ENCODE results near the gene TNPO3.
"Not testable (repeated sequence)": the region's sequence is repeated elsewhere in the genome, so short reads cannot be mapped to it uniquely, and the experiment has no call there.

The TNPO3 gene

GRCh38 chr7:129055861-129056464, 1.1 kb upstream of the TNPO3 start:
- in situ Hi-C loops (cut with HindIII; ENCODE audit: low sequenced_read_pairs), result no loop called here
- H3K4me3 ChIP-seq (ENCODE audit: low read depth, low read length), result no peak overlapping the region
- TF ChIP-seq, protein P1, sequence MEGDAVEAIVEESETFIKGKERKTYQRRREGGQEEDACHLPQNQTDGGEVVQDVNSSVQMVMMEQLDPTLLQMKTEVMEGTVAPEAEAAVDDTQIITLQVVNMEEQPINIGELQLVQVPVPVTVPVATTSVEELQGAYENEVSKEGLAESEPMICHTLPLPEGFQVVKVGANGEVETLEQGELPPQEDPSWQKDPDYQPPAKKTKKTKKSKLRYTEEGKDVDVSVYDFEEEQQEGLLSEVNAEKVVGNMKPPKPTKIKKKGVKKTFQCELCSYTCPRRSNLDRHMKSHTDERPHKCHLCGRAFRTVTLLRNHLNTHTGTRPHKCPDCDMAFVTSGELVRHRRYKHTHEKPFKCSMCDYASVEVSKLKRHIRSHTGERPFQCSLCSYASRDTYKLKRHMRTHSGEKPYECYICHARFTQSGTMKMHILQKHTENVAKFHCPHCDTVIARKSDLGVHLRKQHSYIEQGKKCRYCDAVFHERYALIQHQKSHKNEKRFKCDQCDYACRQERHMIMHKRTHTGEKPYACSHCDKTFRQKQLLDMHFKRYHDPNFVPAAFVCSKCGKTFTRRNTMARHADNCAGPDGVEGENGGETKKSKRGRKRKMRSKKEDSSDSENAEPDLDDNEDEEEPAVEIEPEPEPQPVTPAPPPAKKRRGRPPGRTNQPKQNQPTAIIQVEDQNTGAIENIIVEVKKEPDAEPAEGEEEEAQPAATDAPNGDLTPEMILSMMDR (IDR thresholded peaks at IDR 0.05; ENCODE audit: low read depth, low read length, missing control alignments), result no peak
- DNase-seq (ENCODE audit: low read depth), result no peak

DNA sequence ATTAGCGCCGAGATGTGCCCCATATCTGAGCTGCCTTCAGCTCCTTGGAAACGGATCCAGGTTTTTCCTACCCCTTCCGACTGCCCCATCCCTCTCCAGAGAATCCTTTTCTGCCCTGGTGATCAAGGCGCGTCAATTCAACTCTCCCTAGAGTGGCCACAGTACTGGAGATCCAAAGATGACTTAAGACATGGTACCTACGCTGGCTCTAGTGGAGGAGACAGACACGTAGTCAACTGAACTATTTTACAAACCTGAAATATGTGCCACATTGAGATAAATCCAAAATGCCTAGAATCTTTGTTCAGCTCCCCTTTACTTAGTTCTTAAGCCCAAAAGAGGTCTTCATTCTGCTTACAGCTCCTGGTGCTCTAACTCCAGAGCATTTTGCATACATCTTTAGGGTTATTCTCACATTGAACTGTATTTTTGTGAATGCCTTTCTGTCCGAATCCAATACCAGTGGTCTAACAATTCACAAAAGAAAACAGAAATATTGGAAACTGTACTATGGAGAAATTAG, 444 bp upstream of the TNPO3 start:
- TF ChIP-seq, protein P1 (IDR thresholded peaks at IDR 0.05; ENCODE audit: low read depth, low read length, missing control alignments), result no peak
- no peak for DNase-seq (ENCODE audit: low read depth)
- in situ Hi-C loops (cut with HindIII; ENCODE audit: low sequenced_read_pairs), result no loop called here
- peak overlapping the region; percentile 87 for H3K4me3 ChIP-seq (ENCODE audit: low read depth, low read length)

- TF ChIP-seq, protein P1 (IDR thresholded peaks at IDR 0.05; ENCODE audit: low read depth, low read length, missing control alignments), result no peak
- no peak for DNase-seq (ENCODE audit: low read depth)
- peak overlapping the region; percentile 87 for H3K4me3 ChIP-seq (ENCODE audit: low read depth, low read length)
- in situ Hi-C loops (cut with HindIII; ENCODE audit: low sequenced_read_pairs), result no loop called here
These were observed 923 bp downstream of the TNPO3 start for GRCh38 chr7:129053938-129054437.

- in situ Hi-C loops (cut with HindIII; ENCODE audit: low sequenced_read_pairs), result no loop called here
- TF ChIP-seq, protein P1 (IDR thresholded peaks at IDR 0.05; ENCODE audit: low read depth, low read length, missing control alignments), result no peak
- DNase-seq (ENCODE audit: low read depth), result no peak
- H3K4me3 ChIP-seq (ENCODE audit: low read depth, low read length), result no peak overlapping the region
These were observed 2.5 kb downstream of the TNPO3 start for GRCh38 chr7:129052441-129052840.

DNA sequence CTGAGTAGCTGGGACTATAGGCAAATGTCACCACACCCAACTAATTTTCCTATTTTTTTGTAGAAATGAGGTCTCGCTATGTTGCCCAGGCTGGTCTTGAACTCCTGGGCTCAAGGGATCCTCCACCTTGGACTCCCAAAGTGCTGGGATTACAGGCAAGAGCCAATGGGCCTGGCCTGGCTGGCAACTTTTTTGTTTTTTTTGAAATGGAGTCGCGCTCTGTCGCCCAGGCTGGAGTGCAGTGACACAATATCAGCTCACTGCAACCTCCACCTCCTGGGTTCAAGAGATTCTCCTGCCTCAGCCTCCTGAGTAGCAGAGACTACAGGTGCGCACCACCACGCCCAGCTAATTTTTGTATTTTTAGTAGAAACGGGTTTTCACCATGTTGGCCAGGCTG, 3.5 kb downstream of the TNPO3 start:
- DNase-seq (ENCODE audit: low read depth); H3K4me3 ChIP-seq (ENCODE audit: low read depth, low read length); in situ Hi-C loops (cut with HindIII; ENCODE audit: low sequenced_read_pairs): not testable (repeated sequence)

GRCh38 chr7:129047761-129048160, 7.2 kb downstream of the TNPO3 start:
- DNase-seq (ENCODE audit: low read depth), result no peak
- no peak overlapping the region for H3K4me3 ChIP-seq (ENCODE audit: low read depth, low read length)
- TF ChIP-seq, protein P1 (IDR thresholded peaks at IDR 0.05; ENCODE audit: low read depth, low read length, missing control alignments), result no peak
- in situ Hi-C loops (cut with HindIII; ENCODE audit: low sequenced_read_pairs), result no loop called here

GRCh38 chr7:129045682-129046081, 9.2 kb downstream of the TNPO3 start:
- no peak overlapping the region for H3K4me3 ChIP-seq (ENCODE audit: low read depth, low read length)
- TF ChIP-seq, protein P1 (IDR thresholded peaks at IDR 0.05; ENCODE audit: low read depth, low read length, missing control alignments), result no peak
- in situ Hi-C loops (cut with HindIII; ENCODE audit: low sequenced_read_pairs), result no loop called here
- no peak for DNase-seq (ENCODE audit: low read depth)

All from astrocyte of the cerebellum (primary cell).